ENCODE measurements around the gene ZDHHC13. TPM values are rescaled to one million over a fixed set of nuclear protein-coding genes. Genes with fewer than 3 reads are reported as not detected.
"Not testable (repeated sequence)": the region's sequence is repeated elsewhere in the genome, so short reads cannot be mapped to it uniquely, and the experiment has no call there.

Gene ZDHHC13
- total and polyA plus RNA-seq, 7 donors = 0.70 to 2.6 (median 1.4) TPM

DNA sequence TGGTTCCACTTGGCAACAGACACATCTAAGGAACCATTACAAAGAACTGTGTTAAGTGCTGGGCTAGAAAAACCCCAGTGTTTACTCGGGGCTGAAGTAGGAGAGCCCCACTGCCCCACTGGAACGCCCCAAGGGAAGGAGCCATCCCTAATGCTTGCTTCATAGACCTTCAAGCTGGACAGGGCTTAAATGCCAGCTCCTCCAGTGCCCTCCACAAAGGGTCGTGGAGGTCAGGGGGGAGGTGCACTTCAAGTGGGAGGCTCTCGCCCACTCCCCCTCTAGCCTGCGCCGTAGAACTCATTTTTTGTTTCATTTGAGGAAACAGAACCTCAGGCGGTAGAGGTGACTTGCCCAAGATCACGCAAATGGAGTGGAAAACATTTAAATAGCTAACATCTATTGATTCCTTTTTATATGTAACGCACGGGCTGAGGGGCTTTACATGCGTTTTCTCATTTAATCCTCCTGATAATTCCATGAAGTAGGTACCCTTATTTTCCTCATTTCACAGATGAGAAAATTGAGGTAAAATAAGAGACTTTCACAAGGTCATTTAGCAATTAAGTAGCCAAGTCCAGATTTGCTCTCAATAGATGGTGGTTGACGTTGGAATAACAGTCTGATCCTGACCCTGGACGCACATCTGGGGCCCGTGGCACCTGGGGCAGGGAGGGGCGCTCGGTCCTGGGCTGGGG, 545 bp upstream of the ZDHHC13 start:
- Histone ChIP-seq H3K4me3 (peak overlapping the region; percentile 81), H3K4me1 (no peaks in the 10 kb centered on the region), H3K27me3 (ENCODE audit: insufficient read depth in 3 of 3, low read length in 2 of 3) (peaks cover 0 to 16% (median 0%) of the 10 kb centered on the region in 3 donors), H3K27ac (no peak overlapping the region), H3K9me3 (no peaks in the 10 kb centered on the region), H3K36me3 (ENCODE audit: insufficient read depth in 1 of 2, low read depth in 1 of 2) (no peaks in the 10 kb centered on the region)
- WGBS, 3 donors = 36 to 42% (median 37%) methylated on average over 16 of the region's 16 CpGs
- ATAC-seq (no peak), DNase-seq (no peak)
- intact Hi-C loops (cut with DNase I) = no loop called here
- TF ChIP-seq CTCF (IDR thresholded peaks at IDR 0.05) = no peak

DNA sequence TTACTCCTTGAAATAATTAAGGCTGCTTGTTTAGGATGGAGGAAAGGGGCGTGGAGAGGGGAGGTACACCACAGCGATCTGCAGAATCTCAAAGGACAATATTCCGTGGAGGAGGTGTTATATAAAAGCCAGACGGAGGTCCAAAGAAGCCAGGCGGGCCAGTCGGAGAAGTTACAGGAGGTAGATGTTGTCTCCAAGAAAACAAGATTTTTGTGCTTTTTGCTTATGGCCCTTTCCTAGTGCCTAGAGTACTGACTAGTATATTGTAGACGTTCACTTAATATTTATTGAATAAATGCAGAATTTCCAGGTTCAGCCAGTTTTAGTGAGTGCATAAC, 761 bp downstream of the ZDHHC13 start:
- intact Hi-C loops (cut with DNase I) = no loop called here
- Histone ChIP-seq H3K27ac (no peak overlapping the region), H3K27me3 (ENCODE audit: insufficient read depth in 3 of 3, low read length in 2 of 3) (peaks cover 0 to 16% (median 0%) of the 10 kb centered on the region in 3 donors), H3K4me3 (peak overlapping the region; percentile 81), H3K36me3 (ENCODE audit: insufficient read depth in 1 of 2, low read depth in 1 of 2) (no peaks in the 10 kb centered on the region), H3K9me3 (no peaks in the 10 kb centered on the region), H3K4me1 (no peaks in the 10 kb centered on the region)
- 19 to 26% (median 21%) methylated on average over 7 of the region's 7 CpGs for WGBS, 3 donors
- no peak for DNase-seq
- ATAC-seq = no peak
- no peak for TF ChIP-seq CTCF (IDR thresholded peaks at IDR 0.05)

GRCh38 chr11:19121646-19122045, 4.7 kb downstream of the ZDHHC13 start:
- no peaks in the 10 kb centered on the region for H3K36me3 ChIP-seq (ENCODE audit: insufficient read depth in 1 of 2, low read depth in 1 of 2)
- ATAC-seq (no peak), DNase-seq (no peak)
- no peak overlapping the region for H3K4me3 ChIP-seq
- 38 to 52% (median 39%) methylated on average over 2 of the region's 2 CpGs for WGBS, 3 donors
- intact Hi-C loops (cut with DNase I) = no loop called here
- H3K27me3 ChIP-seq (ENCODE audit: insufficient read depth in 3 of 3, low read length in 2 of 3) = peaks cover 0 to 11% (median 0%) of the 10 kb centered on the region in 3 donors
- H3K4me1 ChIP-seq = no peaks in the 10 kb centered on the region
- no peak for TF ChIP-seq CTCF (IDR thresholded peaks at IDR 0.05)
- H3K27ac ChIP-seq = no peak overlapping the region
- H3K9me3 ChIP-seq = no peaks in the 10 kb centered on the region

DNA sequence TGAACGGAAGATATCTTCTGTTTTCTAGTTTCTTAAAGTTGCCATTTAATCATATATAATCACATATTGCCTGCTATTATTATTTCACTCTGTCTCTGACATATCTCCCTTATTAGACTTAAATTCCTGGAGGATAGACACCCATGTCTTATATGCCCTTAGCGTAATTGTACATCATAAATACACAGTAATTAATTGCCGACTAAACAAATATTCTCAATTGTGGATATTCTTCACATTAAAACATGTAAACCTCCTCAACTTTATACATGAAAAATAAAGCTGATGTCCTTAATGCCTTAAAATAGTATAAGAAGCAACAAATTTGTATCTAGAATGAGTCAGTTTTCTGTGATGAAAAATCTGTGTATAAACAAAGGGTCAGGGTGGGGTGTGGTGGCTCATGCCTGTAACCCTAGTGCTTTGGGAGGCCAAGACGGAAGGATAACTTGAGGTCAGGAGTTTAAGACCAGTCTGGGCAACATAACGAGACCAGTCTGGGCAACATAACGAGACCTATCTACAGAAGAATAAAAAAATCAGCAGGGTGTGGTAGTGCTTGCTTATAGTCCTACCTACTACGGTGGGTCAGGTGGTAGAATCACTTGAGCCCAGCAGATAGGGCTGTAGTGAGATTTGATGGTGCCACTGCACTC, 6.1 kb downstream of the ZDHHC13 start:
- Histone ChIP-seq H3K27ac (no peak overlapping the region), H3K36me3 (ENCODE audit: insufficient read depth in 1 of 2, low read depth in 1 of 2) (no peaks in the 10 kb centered on the region), H3K4me3 (no peak overlapping the region), H3K27me3 (ENCODE audit: insufficient read depth in 3 of 3, low read length in 2 of 3) (no peaks in the 10 kb centered on the region), H3K4me1 (no peaks in the 10 kb centered on the region), H3K9me3 (no peaks in the 10 kb centered on the region)
- DNase-seq (no peak), ATAC-seq (no peak)
- no peak for TF ChIP-seq CTCF (IDR thresholded peaks at IDR 0.05)
- intact Hi-C loops (cut with DNase I) = no loop called here
- 95 to 98% (median 96%) methylated on average over 7 of the region's 7 CpGs for WGBS, 3 donors

DNA sequence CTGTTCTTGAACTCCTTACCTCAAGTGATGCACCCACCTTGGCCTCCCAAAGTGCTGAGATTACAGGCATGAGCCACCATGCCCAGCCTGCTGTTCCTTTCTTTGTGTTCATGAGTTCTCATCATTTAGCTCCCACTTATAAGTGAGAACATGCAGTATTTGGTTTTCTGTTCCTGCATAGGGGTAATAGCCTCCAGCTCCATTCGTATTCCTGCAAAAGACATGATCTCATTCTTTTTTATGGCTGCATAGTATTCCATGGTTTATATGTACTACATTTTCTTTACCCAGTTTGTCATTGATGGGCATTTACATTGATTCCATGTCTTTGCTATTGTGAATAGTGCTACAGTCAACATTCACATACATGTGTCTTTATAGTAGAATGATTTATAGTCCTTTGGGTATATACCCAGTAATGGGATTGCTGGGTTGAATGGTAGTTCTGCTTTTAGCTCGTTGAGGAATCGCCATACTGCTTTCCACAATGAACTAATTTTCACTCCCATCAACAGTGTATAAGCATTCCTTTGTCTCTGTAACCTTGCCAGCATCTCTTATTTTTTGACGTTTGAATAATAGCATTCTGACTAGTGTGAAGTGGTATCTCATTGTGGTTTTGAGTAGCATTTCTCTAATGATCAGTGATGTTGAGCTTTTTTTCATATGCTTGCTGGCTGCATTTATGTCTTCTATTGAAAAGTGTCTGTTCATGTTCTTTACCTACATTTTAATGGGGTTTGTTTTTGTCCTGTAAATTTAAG, 9.8 kb downstream of the ZDHHC13 start:
- DNase-seq; H3K36me3 ChIP-seq (ENCODE audit: insufficient read depth in 1 of 2, low read depth in 1 of 2); H3K4me3 ChIP-seq; H3K4me1 ChIP-seq; H3K27me3 ChIP-seq (ENCODE audit: insufficient read depth in 3 of 3, low read length in 2 of 3); ATAC-seq; H3K27ac ChIP-seq; H3K9me3 ChIP-seq; intact Hi-C loops (cut with DNase I): not testable (repeated sequence)
- WGBS, 3 donors = 95 to 97% (median 95%) methylated on average over 4 of the region's 4 CpGs
